Fibroblast of skin of right biceps (primary cell): ENCODE results near the gene MYO1H.

Experiments
- DNase-seq: peaks from one replicate; pipeline ENCODE4 v3.0.0-alpha.2; 2013

Gene MYO1H

GRCh38 chr12:109476807-109477184 is 129.1 kb downstream of the MYO1H start:
- DNase-seq, result no peak

GRCh38 chr12:109477185-109477962 is 129.7 kb downstream of the MYO1H start, which contains the start of the genes KCTD10 and UBE3B:
TSS of gene KCTD10 (minus strand) at chr12:109477300. CDS start at chr12:109477262, 38 bp downstream.
TSS of gene UBE3B (plus strand) at chr12:109477634. CDS start at chr12:109483552, 5,918 bp downstream.
- DNase-seq, result peak; percentile 91

GRCh38 chr12:109477963-109478315 is 130.2 kb downstream of the MYO1H start:
- DNase-seq, result no peak

- no peak for DNase-seq
Observed at GRCh38 chr12:109479761-109480160, 132.1 kb downstream of the MYO1H start.

- no peak for DNase-seq
Observed at GRCh38 chr12:109480356-109480755, 132.7 kb downstream of the MYO1H start.

GRCh38 chr12:109481863-109482262 is 134.2 kb downstream of the MYO1H start:
- DNase-seq, result no peak

- no peak for DNase-seq
Observed at GRCh38 chr12:109482491-109482890, 134.8 kb downstream of the MYO1H start.

- DNase-seq, result no peak
Observed at GRCh38 chr12:109482894-109483293, 135.2 kb downstream of the MYO1H start.

- DNase-seq, result no peak
Observed at GRCh38 chr12:109483346-109483745, 135.6 kb downstream of the MYO1H start.

- no peak for DNase-seq
Observed at GRCh38 chr12:109485201-109485600, 137.5 kb downstream of the MYO1H start.

GRCh38 chr12:109487181-109488050 is 139.7 kb downstream of the MYO1H start:
- no peak for DNase-seq

- DNase-seq, result no peak
Observed at GRCh38 chr12:109488051-109488665, 140.5 kb downstream of the MYO1H start.

GRCh38 chr12:109489016-109489954 is 141.6 kb downstream of the MYO1H start:
- DNase-seq, result no peak

GRCh38 chr12:109489955-109490565 is 142.4 kb downstream of the MYO1H start:
- no peak for DNase-seq

- no peak for DNase-seq
Observed at GRCh38 chr12:109491671-109492070, 144.0 kb downstream of the MYO1H start.

- no peak for DNase-seq
Observed at GRCh38 chr12:109492371-109492770, 144.7 kb downstream of the MYO1H start.

- DNase-seq, result no peak
Observed at GRCh38 chr12:109493090-109493489, 145.4 kb downstream of the MYO1H start.

- DNase-seq, result no peak
Observed at GRCh38 chr12:109493938-109494337, 146.2 kb downstream of the MYO1H start.

- DNase-seq, result no peak
Observed at GRCh38 chr12:109494348-109494881, 146.7 kb downstream of the MYO1H start.

- no peak for DNase-seq
Observed at GRCh38 chr12:109495012-109495411, 147.3 kb downstream of the MYO1H start.

- no peak for DNase-seq
Observed at GRCh38 chr12:109496306-109496705, 148.6 kb downstream of the MYO1H start.

GRCh38 chr12:109497675-109498074 is 150.0 kb downstream of the MYO1H start:
- DNase-seq, result no peak
